Activated CD4-positive, alpha-beta T cell treated with anti-CD3 and anti-CD28 coated beads for 48 hours (primary cell): ENCODE results near the gene ADORA2A.
"Not testable (repeated sequence)": the region's sequence is repeated elsewhere in the genome, so short reads cannot be mapped to it uniquely, and the experiment has no call there.

Experiments used
- DNase-seq: peaks from one replicate; pipeline ENCODE4 v3.0.0-alpha.2; 2020

ADORA2A gene

DNA sequence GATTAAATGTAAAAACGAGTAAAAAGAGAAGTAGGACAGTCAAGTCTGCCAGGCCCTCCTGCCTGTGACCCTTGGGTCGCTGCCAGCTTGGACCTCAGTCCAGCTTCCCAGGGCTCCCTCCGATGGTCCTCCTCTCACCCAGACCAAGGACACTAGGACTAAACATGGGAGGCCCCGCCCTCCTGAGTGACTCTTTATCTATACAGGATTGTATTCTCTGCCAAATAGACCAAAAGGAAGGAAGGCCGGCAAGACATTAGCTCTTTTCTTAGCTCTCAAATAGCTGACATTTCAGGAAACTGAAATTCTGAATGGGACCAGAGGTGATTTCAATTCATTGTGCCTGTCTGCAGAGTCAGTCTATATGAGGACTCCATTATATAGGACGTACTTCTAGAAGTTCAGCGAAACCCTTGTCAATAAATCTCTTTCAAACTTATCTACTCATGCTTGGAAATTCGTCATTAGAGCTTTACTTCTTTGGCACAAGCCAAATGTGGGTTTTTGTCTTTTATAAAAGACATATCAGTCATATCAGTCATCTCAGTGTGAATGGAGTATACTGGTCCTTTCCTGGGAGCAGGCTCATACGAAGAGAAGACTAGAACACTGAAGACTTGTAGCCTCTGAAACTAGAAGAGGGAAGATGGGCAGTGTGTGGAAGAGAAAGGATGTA is 28.5 kb downstream of the ADORA2A start:
- DNase-seq: no peak

DNA sequence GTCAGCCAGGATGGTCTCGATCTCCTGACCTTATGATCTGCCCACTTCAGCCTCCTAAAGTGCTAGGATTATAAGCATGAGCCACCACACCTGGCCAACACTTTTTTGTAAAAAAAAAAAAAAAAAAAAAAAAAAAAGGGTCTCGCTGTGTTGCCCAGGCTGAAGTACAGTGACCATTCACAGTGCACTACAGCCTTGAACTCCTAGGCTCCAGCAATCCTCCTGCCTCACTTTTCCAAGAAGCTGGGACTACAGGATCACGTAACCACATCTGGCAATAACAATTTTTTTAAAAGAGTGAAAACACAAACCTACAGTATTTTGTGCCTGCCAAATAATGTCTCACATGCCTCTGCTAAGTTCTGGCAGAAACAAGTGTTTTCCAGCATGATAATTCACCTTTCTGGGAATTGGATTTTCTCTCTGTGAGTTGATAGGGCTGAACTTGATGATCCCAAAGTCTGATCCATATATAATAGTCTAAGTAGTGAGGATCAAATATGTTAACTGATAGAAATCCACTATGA is 30.6 kb downstream of the ADORA2A start:
- DNase-seq: no peak

DNA sequence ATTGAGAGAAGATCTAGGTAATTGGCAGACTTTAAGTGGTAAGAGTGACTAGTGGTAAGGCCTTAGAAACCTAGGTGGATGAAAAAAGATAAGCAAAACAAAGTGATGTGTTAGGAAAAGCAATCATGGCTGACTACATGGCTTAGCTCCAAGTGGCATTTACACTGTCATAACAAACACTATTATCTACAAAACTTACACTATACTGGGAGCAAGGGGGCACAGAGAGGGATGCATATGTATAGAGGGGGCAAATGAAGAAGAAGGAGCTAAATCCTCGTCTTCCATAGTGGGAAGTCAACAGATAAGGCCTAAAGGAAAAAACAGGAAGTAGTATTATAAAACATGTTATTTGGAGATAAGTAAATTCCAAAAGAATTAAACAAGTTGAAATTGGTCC is 32.5 kb downstream of the ADORA2A start:
- DNase-seq: no peak

DNA sequence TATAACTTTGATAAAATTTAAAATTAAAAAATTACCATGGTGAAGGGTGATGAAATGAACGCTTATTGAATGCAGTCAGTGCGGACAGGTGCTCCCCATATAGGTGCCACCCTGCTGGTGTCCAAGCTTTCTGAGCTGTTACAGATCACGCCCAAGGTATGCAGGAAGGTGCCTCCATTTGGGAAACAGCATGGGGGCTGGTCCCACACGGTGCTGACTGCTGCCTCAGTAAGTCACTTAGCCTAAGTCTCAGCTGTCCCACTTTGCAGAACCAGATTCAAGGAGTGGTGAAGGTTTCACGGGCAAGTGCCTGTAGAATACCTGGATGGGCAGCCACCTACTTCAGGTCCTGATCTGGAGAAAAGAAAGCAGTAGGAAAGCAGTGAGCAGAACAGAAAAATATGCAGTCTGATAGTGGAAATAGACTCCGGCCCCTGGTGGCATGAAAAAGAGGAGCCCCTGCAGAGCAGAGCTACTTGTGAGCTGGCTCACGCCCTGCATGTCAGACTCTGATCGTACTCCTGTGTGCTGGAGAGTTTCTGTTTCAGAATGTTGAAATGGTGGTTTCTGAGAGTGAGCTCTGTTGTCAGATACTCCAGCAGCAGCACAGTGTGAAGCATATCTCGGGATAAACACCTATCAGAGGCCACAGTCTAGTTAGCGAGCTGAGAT is 33.2 kb downstream of the ADORA2A start:
- DNase-seq: peak; percentile 38

DNA sequence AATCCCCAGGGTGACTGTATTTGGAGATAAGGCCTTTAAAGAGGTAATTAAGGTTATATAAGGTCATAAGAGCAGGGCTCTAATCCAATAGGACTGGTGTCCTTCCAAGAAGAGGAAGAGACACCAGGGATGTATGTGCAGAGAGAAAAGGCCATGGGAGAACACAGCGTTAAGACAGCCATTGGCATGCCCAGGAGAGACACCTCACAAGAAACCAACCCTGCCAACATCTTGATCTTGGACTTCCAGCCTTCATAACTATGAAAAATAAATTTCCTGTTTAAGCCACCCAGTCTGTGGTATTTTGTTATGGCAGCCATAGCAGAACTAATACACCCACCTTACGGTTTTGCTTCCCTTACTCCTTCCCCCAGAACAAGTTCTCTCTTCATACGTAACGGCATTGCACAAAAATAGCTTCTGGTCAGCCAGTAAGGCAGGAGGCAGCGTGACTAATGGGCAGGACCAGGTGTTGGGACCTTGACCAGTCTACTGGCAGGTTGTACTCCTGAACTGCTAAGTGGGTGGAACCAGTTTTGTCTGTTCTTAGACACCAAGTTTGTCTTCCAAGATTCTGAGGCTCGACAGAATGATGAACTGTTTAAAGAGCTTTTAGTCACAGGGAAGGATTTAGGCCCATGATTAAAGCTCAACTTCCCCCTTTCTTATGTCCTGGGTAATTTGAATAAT is 35.8 kb downstream of the ADORA2A start:
- no peak for DNase-seq

DNA sequence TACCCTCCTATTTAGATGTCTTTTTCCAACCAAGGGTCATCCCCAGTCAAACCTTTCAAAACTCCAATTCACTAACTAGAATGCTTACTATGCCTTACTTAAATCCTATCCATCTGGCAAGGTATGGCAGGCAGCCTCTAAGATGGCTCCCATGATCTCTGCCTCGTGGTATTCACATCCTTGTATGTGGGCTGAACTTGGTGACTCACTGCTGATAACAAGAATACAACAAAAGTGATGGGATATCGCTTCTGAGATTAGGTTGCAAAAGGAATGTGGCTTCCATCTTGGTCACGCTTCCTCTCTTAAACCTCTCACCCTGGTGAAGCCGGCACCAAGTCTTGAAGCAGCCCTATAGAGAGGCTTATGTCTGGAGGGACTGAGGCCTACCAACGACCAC is 38.2 kb downstream of the ADORA2A start:
- DNase-seq: no peak

DNA sequence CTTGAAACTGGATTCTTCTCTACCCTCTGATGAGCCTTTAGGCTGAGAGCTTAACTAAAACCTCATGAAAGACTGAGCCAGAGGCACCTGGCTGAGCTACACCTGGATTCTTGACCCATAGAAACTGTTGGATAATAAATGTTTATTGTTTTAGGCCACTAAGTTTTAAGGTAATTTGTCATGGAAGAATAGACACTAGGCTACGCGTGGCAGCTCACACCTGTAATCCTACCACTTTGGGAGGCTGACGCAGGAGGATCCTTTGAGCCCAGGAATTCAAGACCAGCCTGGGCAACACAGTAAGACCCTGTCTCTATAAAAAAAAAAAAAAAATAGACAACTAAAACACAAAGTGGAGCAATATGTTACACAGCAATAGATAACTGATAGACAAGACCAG is 38.6 kb downstream of the ADORA2A start:
- no peak for DNase-seq

DNA sequence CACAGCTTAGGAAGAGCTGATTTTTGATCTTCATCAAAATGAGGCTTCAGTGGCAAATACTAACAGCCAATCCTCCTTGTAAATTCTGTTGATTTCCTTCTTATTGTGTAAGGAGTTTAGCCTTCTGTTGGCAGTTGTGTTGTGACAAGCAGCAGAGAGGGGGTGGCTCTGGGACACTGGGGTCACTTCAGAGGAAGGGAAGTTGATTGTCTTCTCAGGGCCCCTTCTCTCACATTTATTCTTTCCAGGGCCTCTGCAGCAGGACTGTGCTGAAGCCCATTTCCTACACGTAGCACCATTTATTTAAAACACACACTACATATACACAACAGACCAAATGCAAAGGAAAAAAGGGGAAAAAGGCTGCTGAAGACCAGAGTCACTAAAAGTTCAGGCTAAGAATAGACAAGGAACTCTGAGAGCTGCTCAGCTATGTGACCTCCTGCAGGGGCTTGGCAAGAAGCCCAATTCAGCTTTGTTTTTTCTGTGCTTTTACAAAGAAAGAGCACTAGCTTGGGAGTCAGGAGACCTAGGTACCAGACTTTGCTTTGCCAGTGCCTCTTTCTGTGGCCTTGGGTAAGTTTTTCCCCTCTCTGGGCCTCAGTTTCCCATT is 39.4 kb downstream of the ADORA2A start:
- DNase-seq: no peak

DNA sequence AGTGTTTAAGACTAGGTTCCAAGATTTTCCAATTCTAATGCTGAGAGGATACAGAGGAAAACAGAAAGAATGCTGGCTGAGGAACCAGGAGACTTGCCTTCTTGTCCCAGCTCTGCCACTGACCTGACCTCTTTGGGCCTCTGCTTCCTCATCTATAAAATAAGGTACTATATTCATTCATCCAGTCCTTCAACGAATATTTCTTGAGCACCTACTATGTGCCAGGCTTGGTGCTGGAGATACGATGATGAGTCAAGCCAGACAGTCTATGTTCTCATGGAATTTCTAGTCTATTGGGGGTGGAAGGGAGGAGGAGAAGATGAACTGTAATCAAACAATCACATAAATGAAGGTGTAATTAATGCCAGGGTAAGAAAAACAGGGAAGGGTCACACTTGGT is 39.9 kb downstream of the ADORA2A start:
- no peak for DNase-seq

DNA sequence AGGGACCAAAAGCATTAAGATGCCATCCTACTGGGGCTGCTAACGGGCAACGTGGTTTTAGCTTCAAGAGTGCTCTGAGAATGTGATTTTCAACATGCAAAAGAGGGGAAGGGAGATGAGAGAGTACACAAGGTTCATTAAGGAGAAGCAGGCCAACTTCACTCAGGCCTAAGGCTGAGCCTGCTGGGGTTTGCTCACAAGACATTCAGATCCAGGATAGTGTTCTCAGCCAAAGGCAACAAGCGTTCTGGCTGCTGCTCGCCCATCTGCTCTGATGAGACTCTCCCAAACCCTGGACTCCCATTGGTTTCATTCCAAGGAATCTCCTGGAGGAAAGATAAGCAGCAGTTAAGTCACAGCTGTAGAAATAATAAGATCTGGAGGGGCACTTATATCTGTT is 44.2 kb downstream of the ADORA2A start:
- DNase-seq: no peak

DNA sequence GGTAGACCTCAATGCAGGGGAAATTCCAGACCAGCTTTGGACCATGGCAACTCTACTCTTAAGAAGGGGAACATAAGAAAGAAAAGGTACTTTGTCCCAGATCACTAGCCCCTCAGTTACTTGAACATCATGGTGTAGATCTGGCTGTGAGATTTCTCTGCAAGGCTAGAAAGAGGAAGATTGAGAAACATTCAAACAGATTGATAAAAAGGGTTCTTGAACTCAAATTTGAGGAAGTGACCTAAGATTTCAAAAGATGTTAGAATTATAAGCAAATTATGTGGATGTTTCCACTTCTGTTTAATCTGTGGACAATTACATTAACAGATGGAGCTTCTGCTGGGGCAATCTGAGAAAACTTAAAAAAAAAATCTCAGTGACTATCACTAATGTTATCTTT is 45.9 kb downstream of the ADORA2A start:
- DNase-seq: no peak

DNA sequence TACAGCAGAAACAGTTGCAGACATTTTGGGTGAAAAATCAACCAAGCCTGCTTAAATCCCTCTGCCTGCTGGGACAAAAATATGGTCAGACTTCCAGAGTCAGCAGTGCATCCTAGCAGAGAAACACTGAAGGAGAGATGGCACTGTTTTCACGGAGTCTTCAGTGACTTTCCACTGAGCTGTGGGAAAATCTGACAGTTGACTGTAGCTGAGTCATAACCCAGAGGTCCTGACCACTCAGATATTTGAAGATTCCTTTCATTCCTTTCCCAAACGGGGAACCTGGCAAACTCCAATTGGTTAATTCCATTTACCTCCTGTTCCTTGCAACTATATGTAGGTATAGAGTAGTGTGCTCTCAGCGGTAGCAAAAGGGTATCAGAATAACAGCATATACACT is 46.8 kb downstream of the ADORA2A start:
- no peak for DNase-seq

DNA sequence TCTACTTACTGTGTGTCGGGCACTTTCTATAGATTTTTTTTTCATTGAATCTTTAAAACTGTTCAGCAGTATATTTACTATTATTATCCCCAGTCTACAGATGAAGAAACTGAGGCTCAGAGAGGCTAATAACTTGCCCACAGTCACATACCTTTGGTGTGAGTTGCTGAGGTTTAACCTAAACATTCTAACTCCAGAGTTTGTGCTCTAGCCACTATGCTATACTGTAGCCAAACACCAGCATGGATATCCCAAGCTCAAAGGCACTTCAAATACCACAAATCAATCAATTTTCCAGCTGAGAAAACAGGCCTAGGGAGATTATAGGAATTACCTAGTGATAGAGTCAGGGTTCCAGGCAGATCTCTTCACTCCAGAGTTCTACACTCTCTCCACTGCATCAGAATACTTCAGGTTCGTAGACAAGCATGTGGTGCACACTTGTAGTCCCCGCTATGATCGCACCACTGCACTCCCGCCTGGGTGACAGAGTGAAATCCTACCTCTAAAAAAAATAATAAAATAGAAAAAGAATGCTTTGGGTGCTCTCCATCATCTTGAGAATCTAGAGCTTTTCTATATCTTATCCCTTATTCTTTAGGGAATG is 47.4 kb downstream of the ADORA2A start:
- no peak for DNase-seq

DNA sequence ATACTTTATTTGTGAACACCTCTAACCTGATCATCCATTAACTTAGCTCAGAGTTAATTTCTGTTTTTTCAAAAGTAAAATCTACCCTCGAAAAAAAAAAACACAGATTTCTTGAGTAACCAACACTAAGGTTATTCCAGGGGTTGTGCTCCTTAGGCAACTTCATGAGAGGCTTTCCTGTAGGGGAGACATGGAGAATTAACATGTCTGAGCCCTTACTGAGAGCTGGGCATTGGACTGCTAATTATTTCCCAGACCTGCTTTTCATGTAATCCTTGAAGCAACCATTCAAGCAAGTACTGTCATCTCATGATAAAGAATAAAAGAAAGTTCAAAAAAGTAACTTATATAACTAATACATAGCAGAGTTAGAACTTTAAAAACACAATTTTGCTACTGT is 54.2 kb downstream of the ADORA2A start:
- DNase-seq: no peak

DNA sequence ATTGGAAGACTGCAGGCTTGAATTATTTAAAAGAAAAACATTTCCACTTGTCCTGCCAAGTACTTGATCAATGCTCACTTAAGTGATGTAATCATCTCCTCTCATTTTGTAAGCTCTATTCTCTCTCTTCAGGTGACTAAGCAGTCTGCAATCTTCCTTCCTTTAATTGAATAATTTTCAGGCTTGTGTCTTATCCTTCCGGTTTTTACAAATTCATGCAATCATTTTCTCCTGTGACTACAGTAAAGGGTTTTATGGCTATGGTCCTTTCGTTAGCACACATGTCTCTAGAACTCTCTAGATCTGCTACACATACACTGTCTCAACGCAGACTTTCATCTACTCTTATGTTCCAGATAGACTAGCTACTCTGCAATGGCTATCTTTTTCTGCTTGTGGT is 55.2 kb downstream of the ADORA2A start:
- no peak for DNase-seq

DNA sequence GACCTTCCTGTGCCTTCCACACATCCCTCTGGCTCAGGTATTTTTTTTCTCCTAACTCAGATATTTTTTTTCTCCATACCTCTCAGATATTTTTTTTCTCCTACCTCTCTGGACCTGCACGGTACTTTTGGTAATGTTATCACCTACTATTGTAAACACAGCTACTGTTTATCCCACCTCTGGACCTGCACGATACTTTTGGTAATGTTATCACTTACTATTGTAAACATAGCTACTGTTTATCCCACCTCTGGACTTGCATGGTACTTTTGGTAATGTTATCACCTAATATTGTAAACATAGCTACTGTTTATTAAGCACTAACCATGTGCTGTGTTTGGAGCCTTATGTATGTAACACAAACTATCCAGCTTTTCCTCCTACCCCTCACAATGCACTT is 55.6 kb downstream of the ADORA2A start:
- DNase-seq: no peak

DNA sequence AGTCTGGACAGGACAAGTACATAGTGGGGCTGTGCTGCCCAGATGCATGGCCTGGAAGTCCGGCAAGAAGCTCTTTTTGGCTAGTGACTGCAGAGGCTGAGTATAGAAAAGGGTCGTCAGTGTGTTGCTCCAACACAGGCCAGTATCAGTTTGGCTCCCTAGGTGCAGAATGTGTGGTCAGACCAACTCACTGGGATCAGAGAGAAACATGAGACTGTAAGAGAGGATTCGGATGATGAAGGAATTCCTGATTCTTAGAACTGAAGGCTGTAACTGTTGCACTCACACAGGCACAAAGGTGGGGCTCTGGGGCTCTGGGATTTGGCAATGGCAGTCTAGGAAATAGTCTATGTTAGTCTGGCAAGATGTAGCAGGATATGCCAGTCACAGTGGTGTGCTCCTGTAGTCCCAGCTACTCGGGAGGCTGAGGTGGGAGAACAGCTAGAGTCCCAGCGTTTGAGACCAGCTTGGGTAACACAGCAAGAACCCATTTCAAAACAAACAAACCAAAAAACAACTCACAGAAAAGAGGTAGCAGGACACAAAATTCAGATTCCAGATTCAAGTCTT is 56.7 kb downstream of the ADORA2A start:
- DNase-seq: no peak

DNA sequence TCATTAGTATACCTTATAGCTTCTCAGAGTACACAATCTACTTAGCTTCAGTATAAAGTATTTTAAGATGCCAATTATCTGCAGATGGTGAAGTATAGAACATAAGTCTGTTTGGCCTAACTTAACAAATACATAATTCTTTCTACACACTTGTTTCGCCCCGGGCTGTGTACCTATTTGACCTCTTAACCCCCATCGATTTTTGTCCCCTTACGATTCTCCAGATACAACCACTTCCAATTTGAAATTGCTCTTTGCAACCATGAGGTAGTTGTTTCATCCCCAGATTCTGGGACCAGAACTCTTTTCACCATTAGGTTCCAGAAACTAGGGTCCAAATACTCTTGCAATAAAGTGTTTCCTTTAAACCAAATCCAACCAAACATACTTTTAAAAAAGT is 57.8 kb downstream of the ADORA2A start:
- DNase-seq: no peak

DNA sequence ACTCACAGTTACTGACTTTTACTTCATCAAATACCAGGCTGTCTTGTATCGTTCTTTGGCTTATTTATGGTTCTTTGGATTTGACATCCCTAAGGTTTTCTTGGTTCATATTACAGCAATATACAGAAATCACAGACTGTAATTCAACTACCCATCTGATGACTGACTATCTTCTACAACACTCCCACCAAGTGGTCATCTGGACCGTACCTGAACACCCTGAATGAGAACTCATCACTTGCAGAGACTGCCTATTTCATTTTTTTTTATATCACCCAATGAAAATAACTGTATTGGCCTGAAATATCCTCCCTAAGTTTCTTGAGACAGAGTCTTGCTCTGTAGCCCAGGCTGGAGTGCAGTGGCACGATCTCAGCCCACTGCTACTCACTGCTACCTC is 58.2 kb downstream of the ADORA2A start:
- DNase-seq: no peak

DNA sequence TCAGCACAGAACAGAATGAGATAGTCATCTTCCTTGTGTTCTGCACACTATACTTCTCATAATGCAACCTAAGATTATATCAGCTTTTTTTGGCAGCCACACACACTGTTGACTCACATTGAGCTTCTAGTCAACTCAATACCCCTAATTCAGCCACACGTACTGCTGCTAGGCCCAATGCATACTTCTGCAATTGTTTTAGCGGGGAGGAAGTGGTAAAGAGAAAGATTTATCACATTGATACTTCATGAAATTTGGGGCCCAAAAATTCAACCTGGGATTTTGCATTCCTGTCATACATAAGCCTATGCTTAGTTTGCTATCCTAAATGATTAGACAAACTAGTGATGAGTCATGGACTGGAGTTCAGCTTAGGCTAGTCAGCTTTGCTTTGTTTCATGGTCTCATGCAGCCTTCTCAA is 59.1 kb downstream of the ADORA2A start:
- DNase-seq: peak; percentile 56

DNA sequence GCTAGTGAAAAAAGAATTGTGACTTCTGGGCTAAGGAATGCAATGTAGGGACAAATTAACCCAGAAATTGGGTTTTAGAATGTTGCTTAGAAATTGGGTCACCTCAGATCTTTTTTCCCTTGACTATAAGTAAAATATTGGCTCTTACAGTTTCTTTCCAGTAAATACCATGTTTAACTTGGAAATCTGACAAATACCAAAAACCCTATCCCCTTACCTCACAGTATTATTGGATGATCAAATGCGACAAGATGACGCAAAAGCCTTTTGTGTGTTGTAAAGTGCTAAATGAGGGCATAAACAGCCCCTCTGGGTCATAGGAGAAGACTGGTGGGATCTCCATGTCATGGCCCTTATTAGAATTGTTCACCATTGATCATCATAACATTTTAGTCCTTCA is 61.6 kb downstream of the ADORA2A start:
- DNase-seq: no peak

DNA sequence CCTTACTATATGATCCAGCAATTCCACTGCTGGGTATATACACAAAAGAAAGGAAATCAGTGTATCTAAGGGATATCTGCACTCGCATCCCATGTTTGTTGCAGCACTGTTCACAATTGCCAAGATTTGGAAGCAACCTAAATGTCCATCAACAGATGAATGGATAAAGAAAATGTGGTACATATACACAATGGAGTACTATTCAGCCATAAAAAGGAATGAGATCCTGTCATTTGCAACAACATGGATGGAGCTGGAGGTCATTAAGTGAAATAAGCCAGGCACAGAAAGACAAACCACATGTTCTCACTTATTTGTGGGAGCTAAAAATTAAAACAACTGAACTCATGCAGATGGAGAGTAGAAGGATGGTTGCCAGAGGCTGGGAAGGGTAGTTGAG is 62.0 kb downstream of the ADORA2A start:
- DNase-seq: not testable (repeated sequence)
